Measurements from ENCODE around the gene TDG.
"Not testable (repeated sequence)": the region's sequence is repeated elsewhere in the genome, so short reads cannot be mapped to it uniquely, and the experiment has no call there.

Gene TDG

DNA sequence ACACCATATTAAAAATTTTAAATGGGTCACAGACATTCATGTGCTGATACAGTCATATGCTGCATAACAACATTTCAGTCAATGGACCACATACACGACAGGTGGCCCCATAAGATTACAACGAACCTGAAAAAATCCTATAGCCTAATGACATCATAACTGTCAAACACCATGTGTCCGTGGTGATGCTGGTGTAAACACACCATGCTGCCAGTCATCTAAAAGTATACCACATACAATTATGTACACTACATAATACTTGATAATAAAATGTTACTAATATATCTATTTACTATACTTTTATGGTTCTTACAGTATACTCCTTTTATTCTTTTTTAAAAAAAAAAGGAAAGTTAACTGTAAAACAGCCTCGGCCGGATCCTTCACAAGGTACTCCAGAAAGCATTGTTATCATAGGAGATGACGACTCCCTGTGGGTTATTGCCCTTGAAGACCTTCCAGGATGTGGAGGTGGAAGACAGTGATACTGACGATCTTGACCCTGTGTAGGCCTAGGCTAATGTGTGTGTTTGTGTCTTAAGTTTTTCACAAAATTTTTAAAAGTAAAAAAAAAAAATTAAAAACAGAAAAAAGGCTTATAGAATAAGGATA, 5.0 kb upstream of the TDG start:
- no peak for DNase-seq (ENCODE audit: low read depth)

GRCh38 chr12:103962493-103962892, 3.2 kb upstream of the TDG start:
- no peak for DNase-seq (ENCODE audit: low read depth)

DNA sequence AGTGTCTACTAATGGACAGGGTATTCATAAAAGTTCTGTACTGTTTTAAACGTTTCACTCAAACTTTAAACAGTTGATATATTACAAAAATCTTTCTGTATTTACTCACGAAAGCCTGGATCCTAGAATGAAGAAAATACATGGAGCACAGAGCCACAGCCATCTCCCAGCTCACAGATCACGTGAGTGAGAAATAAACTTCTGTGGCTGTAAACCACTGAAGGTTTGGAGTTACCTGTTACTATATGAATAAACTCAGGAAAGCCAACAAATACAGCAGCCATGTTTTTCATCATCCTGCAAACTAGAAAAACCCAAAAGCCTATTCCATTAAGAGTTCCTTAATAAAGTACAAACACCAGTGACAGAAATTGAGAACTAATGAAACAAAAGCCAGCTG, 867 bp upstream of the TDG start:
- no peak for DNase-seq (ENCODE audit: low read depth)

DNA sequence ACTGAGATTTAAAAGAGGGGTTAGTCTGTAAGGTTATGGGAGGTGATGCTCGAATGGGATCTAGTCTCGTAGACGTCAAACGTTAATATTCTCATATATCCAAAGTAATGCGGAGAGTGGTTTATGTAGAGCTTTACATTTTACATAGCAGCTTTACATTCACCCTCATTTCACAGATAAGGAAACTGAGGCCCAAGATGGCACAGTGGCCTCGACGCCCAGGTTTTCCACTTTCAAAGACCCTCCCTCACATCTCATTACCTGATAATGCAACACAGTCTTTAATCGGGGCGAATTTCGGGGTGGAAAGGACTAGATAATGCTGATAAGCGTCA, 450 bp upstream of the TDG start:
- no peak for DNase-seq (ENCODE audit: low read depth)

GRCh38 chr12:103966736-103967135, 1.1 kb downstream of the TDG start:
- DNase-seq (ENCODE audit: low read depth), result no peak

DNA sequence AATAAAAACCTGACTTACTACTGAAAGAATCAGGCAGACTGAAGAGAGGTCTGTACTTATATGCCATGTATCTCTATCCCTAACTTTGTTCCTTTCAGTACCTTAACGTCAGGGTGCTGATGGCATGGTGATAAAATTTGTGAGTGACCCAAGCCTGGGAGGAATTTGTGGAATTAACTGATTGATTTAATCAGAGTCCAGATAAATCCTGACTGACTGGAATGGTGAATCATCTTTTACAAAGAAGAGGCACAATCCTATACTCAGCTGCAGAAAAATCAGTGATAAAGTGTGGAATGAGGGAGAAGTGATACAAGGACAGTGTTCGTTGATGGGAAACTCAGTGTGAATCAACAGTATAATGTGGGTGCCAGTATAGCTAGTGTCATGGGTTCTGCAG, 3.7 kb downstream of the TDG start:
- no peak for DNase-seq (ENCODE audit: low read depth)

GRCh38 chr12:103973909-103974308, 8.2 kb downstream of the TDG start:
- no peak for DNase-seq (ENCODE audit: low read depth)

DNA sequence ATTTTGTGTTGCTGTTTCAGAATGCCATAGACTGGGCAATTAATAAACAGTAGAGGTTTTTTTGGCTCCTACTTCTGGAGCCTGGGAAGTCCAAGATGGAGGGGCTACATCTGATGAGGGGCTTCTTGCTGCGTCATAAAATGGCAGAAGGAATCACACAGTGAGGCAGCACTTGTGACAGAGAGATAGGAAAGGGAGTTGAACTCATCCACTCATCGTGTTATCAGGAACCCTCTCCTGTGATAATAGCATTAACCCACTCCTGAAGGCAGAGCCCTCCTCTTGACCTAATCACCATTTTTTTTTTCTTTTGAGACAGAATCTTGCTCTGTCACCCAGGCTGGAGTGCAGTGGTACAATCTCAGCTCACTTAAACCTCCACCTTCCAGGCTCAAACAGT, 9.7 kb downstream of the TDG start:
- DNase-seq (ENCODE audit: low read depth), result no peak

DNA sequence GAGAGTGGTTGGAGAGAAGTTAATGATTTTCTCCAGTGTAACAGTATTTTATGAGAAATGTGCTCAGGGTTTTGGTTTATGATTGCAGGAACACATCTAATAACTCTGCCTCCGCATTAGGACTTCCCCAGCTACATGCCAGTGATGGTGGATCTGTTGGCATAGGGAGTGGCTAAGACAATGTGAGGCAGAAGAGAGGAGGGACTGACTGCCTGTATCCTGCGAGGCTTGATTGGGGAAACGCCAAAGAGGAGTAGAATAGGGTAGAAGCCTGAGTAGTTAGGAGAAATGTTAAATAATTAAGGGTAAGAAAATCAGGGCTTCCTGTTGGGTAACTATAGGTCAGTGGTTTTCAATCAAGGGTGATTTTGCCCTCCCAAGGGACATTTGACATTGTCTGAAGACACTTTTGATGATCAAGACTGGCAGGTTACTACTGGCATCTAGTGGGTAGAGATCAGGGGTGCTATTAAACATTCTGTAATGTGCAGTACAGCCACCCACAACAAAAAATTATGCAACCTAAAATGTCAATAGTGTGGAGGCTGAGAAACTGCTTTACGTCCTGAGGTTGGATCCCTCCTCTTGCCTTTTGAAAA, 12.8 kb downstream of the TDG start:
- no peak for DNase-seq (ENCODE audit: low read depth)

- no peak for DNase-seq (ENCODE audit: low read depth)
Measured at GRCh38 chr12:103986829-103987228, 21.2 kb downstream of the TDG start.

GRCh38 chr12:103994235-103994634, 28.6 kb downstream of the TDG start:
- no peak for DNase-seq (ENCODE audit: low read depth)

DNA sequence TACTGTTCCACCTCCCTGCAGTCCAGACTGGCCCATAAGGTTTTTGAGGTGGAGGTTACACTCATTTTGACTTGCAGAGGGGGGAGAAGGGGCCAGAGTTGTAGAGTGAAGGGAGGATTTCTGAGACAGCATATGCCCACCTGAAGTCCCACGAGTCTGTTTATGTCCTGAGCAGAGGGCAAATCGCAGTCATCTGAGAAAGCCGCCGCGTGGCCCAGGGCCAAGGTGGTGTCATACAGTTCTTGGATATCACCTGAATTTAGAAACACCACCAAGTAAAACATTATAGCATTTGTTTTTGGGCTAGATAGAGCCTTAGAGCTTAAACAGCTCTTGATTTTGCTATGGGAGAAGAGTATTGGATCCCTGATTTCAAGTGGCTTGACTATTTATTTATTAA, 30.9 kb downstream of the TDG start:
- no peak for DNase-seq (ENCODE audit: low read depth)

DNA sequence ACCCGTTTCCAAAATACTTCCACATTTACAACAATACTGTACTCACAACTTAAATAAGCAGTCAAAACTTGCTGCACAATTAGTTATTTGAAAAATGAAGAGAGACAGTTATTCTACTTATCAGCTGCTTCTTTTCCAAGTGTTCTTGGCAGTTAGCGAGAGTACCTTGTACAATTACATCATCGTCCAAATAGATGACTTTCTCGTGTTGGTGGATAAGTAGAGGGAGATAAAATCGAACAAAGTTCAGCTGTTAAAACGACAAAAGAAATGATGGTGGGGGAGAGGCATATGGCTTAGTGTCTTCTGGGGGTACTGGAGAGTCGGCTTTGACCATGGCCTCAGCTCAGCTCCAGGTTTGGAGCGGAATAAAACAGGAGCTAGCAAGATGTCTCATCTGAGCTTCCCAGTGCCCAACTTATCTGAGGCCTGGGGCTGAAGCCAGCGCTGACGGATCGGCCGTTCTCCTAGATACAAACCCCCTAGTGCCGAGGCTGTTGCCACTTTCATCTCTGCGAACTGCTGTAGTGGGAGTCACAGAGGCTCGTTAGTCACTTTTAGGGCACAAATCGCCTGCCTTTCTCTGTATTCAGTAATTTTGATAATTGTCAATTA, 31.7 kb downstream of the TDG start:
- no peak for DNase-seq (ENCODE audit: low read depth)

- DNase-seq (ENCODE audit: low read depth), result no peak
Measured at GRCh38 chr12:103998976-103999375, 33.3 kb downstream of the TDG start.

DNA sequence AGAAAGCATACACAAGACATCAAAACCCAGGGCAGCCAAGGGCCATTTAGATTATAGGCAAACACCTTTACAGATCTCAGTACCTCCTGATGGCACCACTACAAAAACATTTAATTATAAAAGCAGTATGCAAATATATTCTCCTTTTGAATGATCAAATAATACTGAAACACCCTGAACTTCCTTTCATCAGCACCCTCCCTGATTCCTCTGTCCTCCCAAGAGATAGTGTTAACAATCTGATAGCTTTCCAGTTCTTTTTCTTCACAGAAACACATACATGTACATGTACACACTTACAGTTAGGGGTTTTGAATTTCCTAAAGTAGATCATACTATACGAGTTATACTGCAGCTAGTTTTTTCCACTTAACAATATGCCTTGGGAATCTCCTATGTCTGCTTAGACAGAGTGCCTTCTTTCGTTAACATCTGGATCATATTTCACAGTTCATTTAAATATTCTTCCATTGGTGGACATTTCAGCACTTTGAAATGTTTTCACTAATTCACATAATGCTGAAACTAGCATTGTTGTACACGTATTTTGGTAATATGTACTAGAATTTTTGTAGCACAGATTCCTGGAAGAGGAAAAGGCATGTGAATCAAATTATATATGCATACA, 35.2 kb downstream of the TDG start:
- no peak for DNase-seq (ENCODE audit: low read depth)

- DNase-seq (ENCODE audit: low read depth), result no peak
Measured at GRCh38 chr12:104002686-104003085, 37.0 kb downstream of the TDG start.

GRCh38 chr12:104003596-104003995, 37.9 kb downstream of the TDG start:
- no peak for DNase-seq (ENCODE audit: low read depth)

DNA sequence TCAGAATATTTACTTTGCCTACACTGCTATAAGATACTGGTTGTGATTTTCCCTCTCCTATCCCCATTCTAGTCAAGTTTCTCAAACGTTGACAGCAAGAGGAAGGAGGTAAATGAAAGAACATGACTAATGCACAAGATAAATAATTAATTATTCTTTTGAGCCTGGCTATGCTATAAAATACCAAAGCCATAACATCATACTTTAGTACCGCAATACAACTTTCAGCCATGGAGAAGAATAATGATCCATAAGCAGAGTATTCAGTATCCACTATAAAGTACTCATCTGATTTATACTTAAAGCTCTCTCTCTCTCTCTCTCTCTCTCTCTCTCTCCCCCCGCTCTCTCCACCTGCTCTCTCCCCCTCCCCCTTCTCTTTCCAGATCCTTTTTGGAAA, 41.3 kb downstream of the TDG start:
- no peak for DNase-seq (ENCODE audit: low read depth)

- no peak for DNase-seq (ENCODE audit: low read depth)
Measured at GRCh38 chr12:104010121-104010520, 44.4 kb downstream of the TDG start.

DNA sequence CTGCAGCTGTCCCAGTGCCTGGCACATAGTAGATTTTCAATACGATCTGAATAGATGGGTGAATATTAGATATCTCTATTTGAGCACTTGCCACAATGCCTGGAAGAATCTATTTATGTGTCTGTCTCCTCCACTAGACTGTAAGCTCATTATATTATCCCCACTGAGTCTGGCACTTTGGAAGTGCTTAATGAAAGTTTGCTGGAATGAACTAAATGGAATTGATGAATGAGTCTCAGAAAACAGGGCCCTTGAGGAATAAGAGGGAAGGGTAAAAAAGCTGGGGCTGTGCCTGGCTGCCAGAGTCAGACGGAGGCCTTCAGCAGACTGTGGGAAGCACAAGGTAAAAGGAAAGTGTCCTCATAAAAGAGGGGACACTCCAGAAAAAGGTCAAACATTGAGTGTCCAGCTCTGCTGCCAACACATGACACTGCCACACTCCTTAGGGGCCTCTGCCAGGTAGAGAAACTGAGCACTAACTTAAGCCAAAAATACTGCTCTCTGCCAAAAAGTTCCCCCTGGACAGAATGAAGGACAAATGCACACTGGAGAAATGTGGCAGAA, 45.0 kb downstream of the TDG start:
- no peak for DNase-seq (ENCODE audit: low read depth)

DNA sequence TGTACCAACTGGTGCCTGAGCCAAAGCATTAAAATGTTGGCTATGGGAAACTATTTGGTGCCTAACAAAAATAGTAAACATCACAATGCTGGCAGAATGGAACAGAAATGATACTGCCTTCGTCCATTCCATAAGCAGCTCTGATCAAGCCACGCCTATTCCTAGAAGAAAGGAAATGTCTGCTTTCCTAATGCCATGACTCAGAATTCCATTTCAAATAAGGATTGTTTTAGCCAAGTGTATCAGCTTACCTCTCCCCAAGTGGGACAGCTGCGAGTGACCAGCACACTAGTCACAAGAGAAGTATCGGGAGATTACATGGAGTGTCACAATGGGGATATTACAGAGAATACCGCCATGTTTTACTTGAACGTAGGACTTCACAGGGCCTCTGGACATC, 45.6 kb downstream of the TDG start:
- DNase-seq (ENCODE audit: low read depth), result no peak

- no peak for DNase-seq (ENCODE audit: low read depth)
Measured at GRCh38 chr12:104012331-104012730, 46.7 kb downstream of the TDG start.

GRCh38 chr12:104021862-104022261, 56.2 kb downstream of the TDG start:
- DNase-seq (ENCODE audit: low read depth), result not testable (repeated sequence)

Data from activated T-helper 9 cell treated with anti-CD3 and anti-CD28 coated beads, Interleukin-2, amount 50 U/mL, for 16 hours (primary cell).